ENCODE measurements around the gene FAM217A.

Gene FAM217A

DNA sequence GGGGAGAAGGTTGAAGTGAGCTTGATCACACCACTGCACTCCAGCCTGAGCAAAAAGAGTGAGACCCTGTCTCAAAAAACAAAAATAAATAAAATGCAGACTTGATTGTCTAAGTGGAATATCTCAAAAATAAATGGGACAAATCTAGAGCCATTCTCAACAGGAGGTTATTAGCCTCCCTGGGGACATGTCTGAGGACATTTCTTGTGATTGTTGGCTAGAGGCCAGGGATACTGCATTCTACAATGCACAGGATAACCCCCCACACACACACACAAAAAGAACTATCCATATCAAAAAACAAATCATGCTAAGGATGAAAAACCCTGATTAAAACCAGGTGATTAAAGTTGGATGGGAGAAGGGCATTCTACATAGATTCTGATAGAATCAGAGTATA, 37.5 kb downstream of the FAM217A start:
- no peaks in the 10 kb centered on the region for H3K9me3 ChIP-seq
- no peaks in the 10 kb centered on the region for H3K4me1 ChIP-seq (ENCODE audit: control insufficient read depth in 1 of 2, insufficient read depth in 1 of 2, low read depth in 1 of 2, low read length in 1 of 2)
- peaks cover 85% of the 10 kb centered on the region for H3K36me3 ChIP-seq
- H3K27me3 ChIP-seq: no peaks in the 10 kb centered on the region
- no peak overlapping the region for H3K27ac ChIP-seq
- TF ChIP-seq, protein P1, sequence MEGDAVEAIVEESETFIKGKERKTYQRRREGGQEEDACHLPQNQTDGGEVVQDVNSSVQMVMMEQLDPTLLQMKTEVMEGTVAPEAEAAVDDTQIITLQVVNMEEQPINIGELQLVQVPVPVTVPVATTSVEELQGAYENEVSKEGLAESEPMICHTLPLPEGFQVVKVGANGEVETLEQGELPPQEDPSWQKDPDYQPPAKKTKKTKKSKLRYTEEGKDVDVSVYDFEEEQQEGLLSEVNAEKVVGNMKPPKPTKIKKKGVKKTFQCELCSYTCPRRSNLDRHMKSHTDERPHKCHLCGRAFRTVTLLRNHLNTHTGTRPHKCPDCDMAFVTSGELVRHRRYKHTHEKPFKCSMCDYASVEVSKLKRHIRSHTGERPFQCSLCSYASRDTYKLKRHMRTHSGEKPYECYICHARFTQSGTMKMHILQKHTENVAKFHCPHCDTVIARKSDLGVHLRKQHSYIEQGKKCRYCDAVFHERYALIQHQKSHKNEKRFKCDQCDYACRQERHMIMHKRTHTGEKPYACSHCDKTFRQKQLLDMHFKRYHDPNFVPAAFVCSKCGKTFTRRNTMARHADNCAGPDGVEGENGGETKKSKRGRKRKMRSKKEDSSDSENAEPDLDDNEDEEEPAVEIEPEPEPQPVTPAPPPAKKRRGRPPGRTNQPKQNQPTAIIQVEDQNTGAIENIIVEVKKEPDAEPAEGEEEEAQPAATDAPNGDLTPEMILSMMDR (IDR thresholded peaks at IDR 0.05): no peak
- H3K4me3 ChIP-seq (ENCODE audit: low read depth in 1 of 2, low read length in 1 of 2): no peak overlapping the region

DNA sequence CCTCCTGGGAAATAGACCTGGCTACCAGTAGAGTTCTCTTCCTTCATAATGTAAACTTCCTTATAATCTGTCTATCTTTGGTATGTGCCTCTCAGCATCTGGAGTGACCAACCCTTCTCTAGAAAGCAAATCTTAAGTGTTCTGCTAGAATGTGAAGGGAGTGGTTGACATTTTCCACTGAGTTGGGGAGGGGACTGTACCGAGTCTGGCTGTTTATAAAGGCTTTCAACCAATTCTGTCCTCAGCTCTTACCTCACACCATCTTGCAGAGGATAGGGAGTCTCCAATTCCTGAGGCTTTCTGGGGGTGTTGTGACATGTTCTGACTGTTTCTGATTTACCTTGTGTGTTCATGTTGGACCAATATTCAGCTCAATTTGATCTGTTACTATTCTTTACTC, 39.6 kb downstream of the FAM217A start:
- no peaks in the 10 kb centered on the region for H3K27me3 ChIP-seq
- no peak overlapping the region for H3K4me3 ChIP-seq (ENCODE audit: low read depth in 1 of 2, low read length in 1 of 2)
- TF ChIP-seq, protein P1 (IDR thresholded peaks at IDR 0.05): no peak
- H3K4me1 ChIP-seq (ENCODE audit: control insufficient read depth in 1 of 2, insufficient read depth in 1 of 2, low read depth in 1 of 2, low read length in 1 of 2): no peaks in the 10 kb centered on the region
- no peaks in the 10 kb centered on the region for H3K9me3 ChIP-seq
- peaks cover 71% of the 10 kb centered on the region for H3K36me3 ChIP-seq
- H3K27ac ChIP-seq: no peak overlapping the region

DNA sequence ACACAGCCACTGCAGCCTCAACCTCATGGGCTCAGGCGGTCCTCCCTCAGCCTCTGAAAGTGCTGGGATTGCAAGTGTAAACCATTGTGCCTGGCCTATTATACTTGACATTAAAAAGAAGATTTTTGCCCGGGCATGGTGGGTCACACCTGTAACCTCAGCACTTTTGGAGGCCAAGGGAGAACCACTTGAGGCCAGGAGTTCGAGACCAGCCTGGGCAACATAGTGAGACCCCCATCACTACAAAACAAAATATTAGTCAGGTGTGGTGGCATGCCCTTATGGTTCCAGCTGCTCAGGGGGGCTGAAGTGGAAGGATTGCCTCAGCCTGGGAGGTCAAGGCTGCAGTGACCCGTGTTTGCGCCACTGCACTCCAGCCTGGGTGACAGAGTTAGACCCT, 42.4 kb downstream of the FAM217A start:
- Histone ChIP-seq H3K4me3 (ENCODE audit: low read depth in 1 of 2, low read length in 1 of 2) (no peak overlapping the region), H3K36me3 (peaks cover 43% of the 10 kb centered on the region), H3K27me3 (no peaks in the 10 kb centered on the region), H3K4me1 (ENCODE audit: control insufficient read depth in 1 of 2, insufficient read depth in 1 of 2, low read depth in 1 of 2, low read length in 1 of 2) (no peaks in the 10 kb centered on the region), H3K27ac (no peak overlapping the region), H3K9me3 (no peaks in the 10 kb centered on the region)
- TF ChIP-seq, protein P1 (IDR thresholded peaks at IDR 0.05): no peak

- no peak overlapping the region for H3K27ac ChIP-seq
- no peaks in the 10 kb centered on the region for H3K4me1 ChIP-seq (ENCODE audit: control insufficient read depth in 1 of 2, insufficient read depth in 1 of 2, low read depth in 1 of 2, low read length in 1 of 2)
- H3K9me3 ChIP-seq: no peaks in the 10 kb centered on the region
- no peak overlapping the region for H3K4me3 ChIP-seq (ENCODE audit: low read depth in 1 of 2, low read length in 1 of 2)
- TF ChIP-seq, protein P1 (IDR thresholded peaks at IDR 0.05): no peak
- peaks cover 7% of the 10 kb centered on the region for H3K36me3 ChIP-seq
- H3K27me3 ChIP-seq: no peaks in the 10 kb centered on the region
Observed at GRCh38 chr6:4032475-4032874, 46.5 kb downstream of the FAM217A start.

DNA sequence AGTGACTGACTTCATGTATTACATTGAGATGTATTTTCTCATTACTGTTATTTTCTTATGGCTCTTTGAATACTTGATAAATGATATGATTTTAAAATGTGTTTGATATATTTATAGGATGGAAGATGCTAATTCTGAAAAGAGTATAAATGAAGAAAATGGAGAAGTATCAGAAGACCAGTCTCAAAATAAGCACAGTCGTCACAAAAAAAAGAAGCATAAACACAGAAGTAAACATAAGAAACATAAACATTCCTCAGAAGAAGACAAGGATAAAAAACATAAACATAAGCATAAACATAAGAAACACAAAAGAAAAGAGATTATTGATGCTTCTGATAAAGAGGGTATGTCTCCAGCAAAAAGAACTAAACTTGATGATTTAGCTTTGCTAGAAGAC, 47.5 kb downstream of the FAM217A start:
- H3K36me3 ChIP-seq: peaks cover 2% of the 10 kb centered on the region

More for the DNA sequence above, 47.5 kb downstream of the FAM217A start:
- TF ChIP-seq, protein P1 (IDR thresholded peaks at IDR 0.05): no peak
- no peaks in the 10 kb centered on the region for H3K27me3 ChIP-seq
- H3K9me3 ChIP-seq: no peaks in the 10 kb centered on the region
- H3K27ac ChIP-seq: no peak overlapping the region
- no peak overlapping the region for H3K4me3 ChIP-seq (ENCODE audit: low read depth in 1 of 2, low read length in 1 of 2)
- no peaks in the 10 kb centered on the region for H3K4me1 ChIP-seq (ENCODE audit: control insufficient read depth in 1 of 2, insufficient read depth in 1 of 2, low read depth in 1 of 2, low read length in 1 of 2)

Data from neutrophil (primary cell).